Fibroblast of lung (primary cell): ENCODE measurements around the gene C1orf105.

Experiments
- CTCF ChIP-seq, 2 donors: IDR thresholded peaks in 1 of 2; conservative IDR thresholded peaks in 1 of 2; 1 replicate in 1 of 2; 2 replicates in 1 of 2; pipeline ENCODE4 v1.5.1; 2011 to 2012; ENCODE audit warnings: low read length in 2 of 2, control low read depth in 1 of 2, inconsistent platforms in 1 of 2, low read depth in 1 of 2, mild to moderate bottlenecking in 1 of 2
- EZH2 ChIP-seq: IDR thresholded peaks from 2 replicates; pipeline ENCODE4 v1.5.1; 2012; ENCODE audit warnings: low read length, control low read depth, mild to moderate bottlenecking; ENCODE audit errors: missing control alignments

DNA sequence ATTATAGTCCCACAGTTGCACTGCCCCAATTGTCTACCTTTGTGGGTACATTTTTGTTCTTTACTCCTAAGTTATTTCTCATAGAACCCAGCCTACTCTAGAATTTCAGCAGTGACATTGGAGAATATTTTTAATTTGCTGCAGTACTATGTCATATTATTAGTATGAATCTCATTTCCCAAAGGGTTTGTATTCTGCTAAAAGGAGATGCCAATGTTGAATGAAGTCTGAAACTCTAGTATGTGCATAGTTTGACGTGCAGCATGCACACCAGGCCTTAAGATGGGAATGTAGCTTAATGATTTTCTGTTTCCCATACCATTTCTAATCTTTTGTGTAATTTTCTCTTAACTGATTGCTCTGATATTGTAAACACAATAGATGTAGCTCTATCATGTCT lies 10.5 kb upstream of the C1orf105 start:
- TF ChIP-seq EZH2: no peak
- TF ChIP-seq CTCF (conservative IDR thresholded peaks at IDR 0.05 in 1 of 2, IDR thresholded peaks at IDR 0.05 in 1 of 2; ENCODE audit: low read depth in 1 of 2, low read length in 2 of 2): no peak
